ENCODE measurements around the gene HNRNPA3. TPM values are rescaled to one million over a fixed set of nuclear protein-coding genes. Genes with fewer than 3 reads are reported as not detected.
A peak's percentile ranks its signal among the peaks of the same experiment; 100 is the strongest.

The HNRNPA3 gene
- 314 TPM for polyA plus RNA-seq (2013, experiment 1 of 2)
- 322 TPM for polyA plus RNA-seq (2013, experiment 2 of 2)

GRCh38 chr2:177212106-177212890, at the start of gene HNRNPA3:
Gene HNRNPA3, plus strand, starts transcription at chr2:177212794. Its CDS starts 6 bp downstream, at chr2:177212800.
- Histone ChIP-seq H3K9ac (ENCODE audit: low read depth, low read length, poor library complexity) (peak within 1 kb of the TSS; percentile 97), H2BK5ac (ENCODE audit: low read length) (peak within 1 kb of the TSS; percentile 88), H3K27me3 (ENCODE audit: control insufficient read depth in 3 of 3, insufficient read depth in 3 of 3, low read depth in 1 of 3, low read length in 3 of 3) (no peaks in the 10 kb centered on the region), H3K4ac (ENCODE audit: low read length) (peak within 1 kb of the TSS; percentile 97), H2BK120ac (ENCODE audit: low read depth, low read length) (no peak within 1 kb of the TSS), H4K91ac (ENCODE audit: low read depth, low read length, poor library complexity) (no peak within 1 kb of the TSS), H3K9me3 (replicated peaks in 1 of 2; ENCODE audit: control insufficient read depth in 2 of 2, insufficient read depth in 1 of 2, low read depth in 1 of 2, low read length in 2 of 2) (no peaks in the 10 kb centered on the region), H2BK12ac (ENCODE audit: low read length) (no peak within 1 kb of the TSS), H3K36me3 (replicated peaks in 1 of 2; ENCODE audit: control insufficient read depth in 2 of 2, insufficient read depth in 2 of 2, low read length in 2 of 2) (peaks cover 6 to 38% of the 10 kb centered on the region in 2 donors), H3K23ac (ENCODE audit: low read depth, low read length, poor library complexity) (peak within 1 kb of the TSS; percentile 80), H2AFZ (ENCODE audit: low read length) (peak within 1 kb of the TSS; percentile 88), H3K4me1 (ENCODE audit: control insufficient read depth in 2 of 2, insufficient read depth in 1 of 2, low read depth in 1 of 2, low read length in 2 of 2) (peaks cover 0 to 1% of the 10 kb centered on the region in 2 donors), H3K4me3 (ENCODE audit: low read length in 2 of 2) (peak within 1 kb of the TSS; percentile 69 to 85), H2BK15ac (ENCODE audit: low read length) (no peak within 1 kb of the TSS), H3K79me1 (ENCODE audit: low read depth, low read length) (peaks cover under 1% of the 10 kb centered on the region), H3K18ac (ENCODE audit: low read length) (peak within 1 kb of the TSS; percentile 99), H3K4me2 (ENCODE audit: insufficient read depth, low read length, poor library complexity, severe bottlenecking) (peak within 1 kb of the TSS; percentile 71), H3K27ac (replicated peaks; ENCODE audit: low read length) (peak within 1 kb of the TSS; percentile 97), H3K14ac (ENCODE audit: low read length) (no peak within 1 kb of the TSS), H4K8ac (ENCODE audit: low read depth, low read length) (peak within 1 kb of the TSS; percentile 89), H2AK5ac (ENCODE audit: low read depth, low read length) (peak within 1 kb of the TSS; percentile 83)
- peak; percentile 99 for DNase-seq (ENCODE audit: low spot score)
- no CpG with 5 or more reads among the region's 74 CpGs for WGBS, 2 donors (ENCODE audit: extremely low coverage in 2 of 2, insufficient read length in 2 of 2, insufficient replicate concordance in 1 of 2)

GRCh38 chr2:177164131-177164530, 48.5 kb upstream of the HNRNPA3 start:
- no CpG with 5 or more reads among the region's 3 CpGs for WGBS, 2 donors (ENCODE audit: extremely low coverage in 2 of 2, insufficient read length in 2 of 2, insufficient replicate concordance in 1 of 2)
- Histone ChIP-seq H3K4me1 (ENCODE audit: control insufficient read depth in 2 of 2, insufficient read depth in 1 of 2, low read depth in 1 of 2, low read length in 2 of 2) (peaks cover 9 to 20% of the 10 kb centered on the region in 2 donors), H4K91ac (ENCODE audit: low read depth, low read length, poor library complexity) (no peak overlapping the region), H2BK5ac (ENCODE audit: low read length) (no peak overlapping the region), H3K9ac (ENCODE audit: low read depth, low read length, poor library complexity) (no peak overlapping the region), H2BK120ac (ENCODE audit: low read depth, low read length) (no peak overlapping the region), H3K18ac (ENCODE audit: low read length) (no peak overlapping the region), H2AFZ (ENCODE audit: low read length) (peak overlapping the region; percentile 84), H3K27me3 (ENCODE audit: control insufficient read depth in 3 of 3, insufficient read depth in 3 of 3, low read depth in 1 of 3, low read length in 3 of 3) (no peaks in the 10 kb centered on the region), H3K4ac (ENCODE audit: low read length) (no peak overlapping the region), H3K79me1 (ENCODE audit: low read depth, low read length) (no peaks in the 10 kb centered on the region), H3K4me2 (ENCODE audit: insufficient read depth, low read length, poor library complexity, severe bottlenecking) (peak overlapping the region; percentile 14), H3K36me3 (replicated peaks in 1 of 2; ENCODE audit: control insufficient read depth in 2 of 2, insufficient read depth in 2 of 2, low read length in 2 of 2) (no peaks in the 10 kb centered on the region), H2BK12ac (ENCODE audit: low read length) (no peak overlapping the region), H3K4me3 (ENCODE audit: low read length in 2 of 2) (peak overlapping the region in 1 of 2 donors; percentile 27), H3K23ac (ENCODE audit: low read depth, low read length, poor library complexity) (no peak overlapping the region), H3K9me3 (replicated peaks in 1 of 2; ENCODE audit: control insufficient read depth in 2 of 2, insufficient read depth in 1 of 2, low read depth in 1 of 2, low read length in 2 of 2) (no peaks in the 10 kb centered on the region), H2AK5ac (ENCODE audit: low read depth, low read length) (no peak overlapping the region), H3K14ac (ENCODE audit: low read length) (no peak overlapping the region), H4K8ac (ENCODE audit: low read depth, low read length) (no peak overlapping the region), H3K27ac (replicated peaks; ENCODE audit: low read length) (no peak overlapping the region), H2BK15ac (ENCODE audit: low read length) (no peak overlapping the region)
- no peak for DNase-seq (ENCODE audit: low spot score)

GRCh38 chr2:177164584-177165052, 48.0 kb upstream of the HNRNPA3 start:
- Histone ChIP-seq H2AFZ (ENCODE audit: low read length) (peak overlapping the region; percentile 84), H3K4me1 (ENCODE audit: control insufficient read depth in 2 of 2, insufficient read depth in 1 of 2, low read depth in 1 of 2, low read length in 2 of 2) (peaks cover 9 to 21% of the 10 kb centered on the region in 2 donors), H2BK15ac (ENCODE audit: low read length) (no peak overlapping the region), H2AK5ac (ENCODE audit: low read depth, low read length) (no peak overlapping the region), H2BK5ac (ENCODE audit: low read length) (no peak overlapping the region), H3K27ac (replicated peaks; ENCODE audit: low read length) (no peak overlapping the region), H3K14ac (ENCODE audit: low read length) (no peak overlapping the region), H4K8ac (ENCODE audit: low read depth, low read length) (no peak overlapping the region), H3K9me3 (replicated peaks in 1 of 2; ENCODE audit: control insufficient read depth in 2 of 2, insufficient read depth in 1 of 2, low read depth in 1 of 2, low read length in 2 of 2) (no peaks in the 10 kb centered on the region), H3K18ac (ENCODE audit: low read length) (no peak overlapping the region), H2BK12ac (ENCODE audit: low read length) (no peak overlapping the region), H3K9ac (ENCODE audit: low read depth, low read length, poor library complexity) (no peak overlapping the region), H3K4me3 (ENCODE audit: low read length in 2 of 2) (peak overlapping the region in 1 of 2 donors; percentile 27), H3K36me3 (replicated peaks in 1 of 2; ENCODE audit: control insufficient read depth in 2 of 2, insufficient read depth in 2 of 2, low read length in 2 of 2) (no peaks in the 10 kb centered on the region), H2BK120ac (ENCODE audit: low read depth, low read length) (no peak overlapping the region), H3K23ac (ENCODE audit: low read depth, low read length, poor library complexity) (no peak overlapping the region), H3K4ac (ENCODE audit: low read length) (no peak overlapping the region), H3K79me1 (ENCODE audit: low read depth, low read length) (no peaks in the 10 kb centered on the region), H3K27me3 (ENCODE audit: control insufficient read depth in 3 of 3, insufficient read depth in 3 of 3, low read depth in 1 of 3, low read length in 3 of 3) (no peaks in the 10 kb centered on the region), H4K91ac (ENCODE audit: low read depth, low read length, poor library complexity) (no peak overlapping the region), H3K4me2 (ENCODE audit: insufficient read depth, low read length, poor library complexity, severe bottlenecking) (peak overlapping the region; percentile 14)
- WGBS, 2 donors (ENCODE audit: extremely low coverage in 2 of 2, insufficient read length in 2 of 2, insufficient replicate concordance in 1 of 2) = no CpG with 5 or more reads among the region's 13 CpGs
- peak; percentile 72 for DNase-seq (ENCODE audit: low spot score)

GRCh38 chr2:177165061-177165583, 47.5 kb upstream of the HNRNPA3 start:
- H3K4me3 ChIP-seq (ENCODE audit: low read length in 2 of 2) = no peak overlapping the region
- no peak overlapping the region for H3K14ac ChIP-seq (ENCODE audit: low read length)
- no peak overlapping the region for H3K27ac ChIP-seq (replicated peaks; ENCODE audit: low read length)
- no peak overlapping the region for H4K8ac ChIP-seq (ENCODE audit: low read depth, low read length)
- no CpG with 5 or more reads among the region's 8 CpGs for WGBS, 2 donors (ENCODE audit: extremely low coverage in 2 of 2, insufficient read length in 2 of 2, insufficient replicate concordance in 1 of 2)
- peak overlapping the region; percentile 84 for H2AFZ ChIP-seq (ENCODE audit: low read length)
- H2BK15ac ChIP-seq (ENCODE audit: low read length) = no peak overlapping the region
- no peak overlapping the region for H3K4ac ChIP-seq (ENCODE audit: low read length)
- no peak overlapping the region for H2BK12ac ChIP-seq (ENCODE audit: low read length)
- no peaks in the 10 kb centered on the region for H3K79me1 ChIP-seq (ENCODE audit: low read depth, low read length)
- H3K36me3 ChIP-seq (replicated peaks in 1 of 2; ENCODE audit: control insufficient read depth in 2 of 2, insufficient read depth in 2 of 2, low read length in 2 of 2) = no peaks in the 10 kb centered on the region
- peaks cover 13 to 26% of the 10 kb centered on the region in 2 donors for H3K4me1 ChIP-seq (ENCODE audit: control insufficient read depth in 2 of 2, insufficient read depth in 1 of 2, low read depth in 1 of 2, low read length in 2 of 2)
- no peaks in the 10 kb centered on the region for H3K27me3 ChIP-seq (ENCODE audit: control insufficient read depth in 3 of 3, insufficient read depth in 3 of 3, low read depth in 1 of 3, low read length in 3 of 3)
- H3K23ac ChIP-seq (ENCODE audit: low read depth, low read length, poor library complexity) = no peak overlapping the region
- H3K9me3 ChIP-seq (replicated peaks in 1 of 2; ENCODE audit: control insufficient read depth in 2 of 2, insufficient read depth in 1 of 2, low read depth in 1 of 2, low read length in 2 of 2) = no peaks in the 10 kb centered on the region
- no peak overlapping the region for H4K91ac ChIP-seq (ENCODE audit: low read depth, low read length, poor library complexity)
- no peak overlapping the region for H3K18ac ChIP-seq (ENCODE audit: low read length)
- no peak overlapping the region for H2BK120ac ChIP-seq (ENCODE audit: low read depth, low read length)
- H3K4me2 ChIP-seq (ENCODE audit: insufficient read depth, low read length, poor library complexity, severe bottlenecking) = no peak overlapping the region
- H2AK5ac ChIP-seq (ENCODE audit: low read depth, low read length) = no peak overlapping the region
- H3K9ac ChIP-seq (ENCODE audit: low read depth, low read length, poor library complexity) = no peak overlapping the region
- H2BK5ac ChIP-seq (ENCODE audit: low read length) = no peak overlapping the region
- DNase-seq (ENCODE audit: low spot score) = no peak

Measured in neuronal stem cell (in vitro differentiated cells).